Astrocyte (in vitro differentiated cells and primary cell): Measurements from ENCODE around the gene SETD7. TPM values are rescaled to one million over a fixed set of nuclear protein-coding genes. Genes with fewer than 3 reads are reported as not detected.

Source experiments
- DNase-seq: peaks from one replicate; pipeline ENCODE4 v3.0.0-alpha.2; 2010; ENCODE audit warnings: low read depth
- FAIRE-seq: peaks from 2 replicates; lab custom pipeline; 2011; peaks lifted over from hg19 to GRCh38; lab: Jason Lieb, UNC
- H2AFZ ChIP-seq: 2 replicates; pipeline ENCODE4 v1.6.0; 2012; ENCODE audit warnings: low read depth, low read length, inconsistent platforms
- H3K27ac ChIP-seq: 2 replicates; pipeline ENCODE4 v1.5.1; 2011; ENCODE audit warnings: low read depth, low read length, inconsistent platforms
- H3K27me3 ChIP-seq: 2 replicates; pipeline ENCODE4 v1.6.0; 2011; ENCODE audit warnings: low read length, inconsistent platforms; ENCODE audit not compliant: insufficient read depth
- H3K36me3 ChIP-seq: 2 replicates; pipeline ENCODE4 v1.5.1; 2011; ENCODE audit warnings: low read length, inconsistent platforms; ENCODE audit not compliant: insufficient read depth
- H3K4me1 ChIP-seq: 2 replicates; pipeline ENCODE4 v1.5.1; 2011; ENCODE audit warnings: low read length, inconsistent platforms; ENCODE audit not compliant: insufficient read depth
- H3K4me2 ChIP-seq: 2 replicates; pipeline ENCODE4 v1.6.0; 2012; ENCODE audit warnings: low read length, inconsistent platforms
- H3K4me3 ChIP-seq: 2 replicates; pipeline ENCODE4 v1.5.1; 2011; ENCODE audit warnings: low read depth, mild to moderate bottlenecking, low read length, inconsistent platforms; ENCODE audit not compliant: insufficient read depth
- H3K79me2 ChIP-seq: 2 replicates; pipeline ENCODE4 v1.6.0; 2012; ENCODE audit warnings: mild to moderate bottlenecking, low read length, inconsistent platforms; ENCODE audit not compliant: insufficient read depth
- H3K9ac ChIP-seq: 2 replicates; pipeline ENCODE4 v1.6.0; 2012; ENCODE audit warnings: mild to moderate bottlenecking, low read length, inconsistent platforms
- H3K9me3 ChIP-seq: 2 replicates; pipeline ENCODE4 v1.5.1; 2012; ENCODE audit warnings: low read depth, mild to moderate bottlenecking, low read length, inconsistent platforms; ENCODE audit not compliant: insufficient read depth
- H4K20me1 ChIP-seq: 2 replicates; pipeline ENCODE4 v1.6.0; 2012; ENCODE audit warnings: low read length, inconsistent platforms; ENCODE audit not compliant: insufficient read depth
- H3K27ac Mint-ChIP-seq: one replicate; pipeline ENCODE4 v1.8.0; 2021; ENCODE audit warnings: mild to moderate bottlenecking, mixed read lengths; ENCODE audit not compliant: unreplicated experiment
- H3K27me3 Mint-ChIP-seq: one replicate; pipeline ENCODE4 v1.8.0; 2021; ENCODE audit warnings: low read depth, mixed read lengths; ENCODE audit not compliant: unreplicated experiment
- H3K36me3 Mint-ChIP-seq: one replicate; pipeline ENCODE4 v1.8.0; 2021; ENCODE audit warnings: low read depth, mixed read lengths; ENCODE audit not compliant: unreplicated experiment
- H3K4me1 Mint-ChIP-seq: one replicate; pipeline ENCODE4 v1.8.0; 2021; ENCODE audit warnings: low read depth, mixed read lengths; ENCODE audit not compliant: unreplicated experiment
- H3K4me3 Mint-ChIP-seq: one replicate; pipeline ENCODE4 v1.8.0; 2021; ENCODE audit warnings: mild to moderate bottlenecking, moderate library complexity, mixed read lengths; ENCODE audit not compliant: unreplicated experiment
- H3K9me3 Mint-ChIP-seq: one replicate; pipeline ENCODE4 v1.8.0; 2021; ENCODE audit warnings: mild to moderate bottlenecking, mixed read lengths; ENCODE audit not compliant: unreplicated experiment
- CTCF ChIP-seq: IDR thresholded peaks from 2 replicates; pipeline ENCODE4 v1.5.1; 2011; ENCODE audit warnings: low read depth, mild to moderate bottlenecking, inconsistent platforms, low read length, moderate library complexity; ENCODE audit not compliant: insufficient read depth
- EZH2 ChIP-seq: IDR thresholded peaks from 2 replicates; pipeline ENCODE4 v1.6.1; 2012; ENCODE audit warnings: mild to moderate bottlenecking, low read length, inconsistent platforms; ENCODE audit not compliant: insufficient read depth
- total RNA-seq: library from RNA; stranded (reverse); gene quantifications from 2 replicates; pipeline ENCODE4 v1.2.1, GENCODE V29; 2021

SETD7 gene
- total RNA-seq, 1 donor from 2014 or later, result 55.0 TPM

DNA sequence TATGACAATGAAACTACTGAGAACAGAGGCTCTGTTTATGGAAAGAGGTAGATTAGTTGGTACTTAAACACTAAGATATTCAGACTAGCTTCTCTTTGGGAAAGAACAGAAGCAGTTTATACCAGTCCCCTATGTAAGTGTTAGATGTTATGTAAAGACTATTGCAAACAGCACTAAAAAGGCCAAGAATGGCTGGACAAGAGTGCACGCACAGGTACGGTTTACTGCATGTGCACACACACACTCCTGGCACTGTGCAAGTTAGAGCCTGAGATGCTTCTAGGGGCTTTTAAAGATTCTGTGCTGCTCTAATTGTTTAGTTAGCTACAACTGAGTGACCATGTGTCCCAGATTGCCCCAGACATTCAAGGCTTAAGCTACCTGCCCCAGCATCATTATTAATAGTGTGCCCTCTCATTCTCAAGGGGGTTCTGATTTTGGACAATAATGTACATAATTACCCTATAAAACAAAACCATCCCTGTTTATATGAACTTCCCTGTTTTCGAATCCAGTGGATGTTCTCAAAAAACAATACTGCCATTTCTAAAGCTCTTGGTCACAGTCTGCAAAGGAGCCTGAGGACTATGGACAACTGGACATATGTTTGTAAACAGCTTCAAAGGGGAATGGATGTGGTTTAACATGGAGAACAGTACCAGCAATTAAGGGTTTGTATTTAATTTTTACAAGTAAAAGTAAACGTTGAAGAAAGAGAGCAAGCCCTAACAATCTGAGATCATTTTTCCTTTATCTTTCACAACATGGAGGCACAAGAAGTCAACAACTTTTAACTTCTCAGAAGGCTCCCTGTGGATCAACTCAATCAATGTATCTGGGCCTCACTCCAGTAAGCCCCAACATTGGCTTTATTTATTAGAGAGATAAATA, 2.0 kb downstream of the SETD7 start:
- no peak overlapping the region for H2AFZ ChIP-seq
- H4K20me1 ChIP-seq, result peaks cover 43% of the 10 kb centered on the region
- peak overlapping the region; percentile 91 for H3K4me3 Mint-ChIP-seq
- H3K9me3 ChIP-seq, result no peaks in the 10 kb centered on the region
- peaks cover 40% of the 10 kb centered on the region for H3K4me1 ChIP-seq
- peaks cover 3% of the 10 kb centered on the region for H3K36me3 Mint-ChIP-seq
- no peak for DNase-seq
- peak overlapping the region; percentile 85 for H3K27ac ChIP-seq
- H3K79me2 ChIP-seq, result peaks cover 73% of the 10 kb centered on the region
- H3K36me3 ChIP-seq, result no peaks in the 10 kb centered on the region
- H3K27ac Mint-ChIP-seq, result peak overlapping the region; percentile 93
- peak; percentile 17 for FAIRE-seq
- H3K27me3 Mint-ChIP-seq, result peaks cover 12% of the 10 kb centered on the region
- H3K4me2 ChIP-seq, result peak overlapping the region; percentile 98
- H3K4me1 Mint-ChIP-seq, result peaks cover 40% of the 10 kb centered on the region
- peaks cover 18% of the 10 kb centered on the region for H3K27me3 ChIP-seq
- H3K9me3 Mint-ChIP-seq, result no peaks in the 10 kb centered on the region
- peak overlapping the region; percentile 96 for H3K9ac ChIP-seq
- no peak for TF ChIP-seq EZH2
- TF ChIP-seq CTCF, result no peak
- peak overlapping the region; percentile 88 for H3K4me3 ChIP-seq

GRCh38 chr4:139552517-139553307, 3.3 kb downstream of the SETD7 start:
- Histone ChIP-seq H3K79me2 (peaks cover 86% of the 10 kb centered on the region), H3K4me1 (peaks cover 40% of the 10 kb centered on the region), H3K27ac (peak overlapping the region; percentile 25), H3K36me3 (no peaks in the 10 kb centered on the region), H3K27me3 (peaks cover 5% of the 10 kb centered on the region), H3K4me3 (no peak overlapping the region), H4K20me1 (peaks cover 50% of the 10 kb centered on the region), H3K4me2 (peak overlapping the region; percentile 98), H3K9ac (peak overlapping the region; percentile 32), H3K9me3 (no peaks in the 10 kb centered on the region), H2AFZ (peak overlapping the region; percentile 8)
- Mint-ChIP-seq H3K9me3 (no peaks in the 10 kb centered on the region), H3K27me3 (peaks cover 5% of the 10 kb centered on the region), H3K36me3 (peaks cover 3% of the 10 kb centered on the region), H3K4me1 (peaks cover 35% of the 10 kb centered on the region), H3K4me3 (peak overlapping the region; percentile 91), H3K27ac (peak overlapping the region; percentile 79)
- FAIRE-seq, result no peak
- TF ChIP-seq CTCF, result no peak
- TF ChIP-seq EZH2, result no peak
- peak; percentile 63 for DNase-seq
